HCT116 (cell line): ENCODE measurements around the gene PTPRO. TPM values are rescaled to one million over a fixed set of nuclear protein-coding genes. Genes with fewer than 3 reads are reported as not detected.

ENCODE experiments used
- ATAC-seq: fragments of 200-7000 bp; cut with Tn5 transposase; 2 replicates; pipeline ENCODE4 v1.9.1; 2020; ENCODE audit warnings: mild to moderate bottlenecking, moderate library complexity
- BruUV-seq: library from RNA; stranded (reverse); fragments of 400-500 nt; replicated peaks from 2 replicates; lab custom pipeline; 2021; lab: Mats Ljungman, UMichigan
- CTCF ChIA-PET: fragments of 300-600 bp; sonication (Branson Sonifier 250); formaldehyde crosslinking; loops from one replicate; lab custom pipeline; 2021; ENCODE audit warnings: antibody characterized with exemption; lab: Charles Lee
- POLR2A ChIA-PET: fragments of 300-600, 350-600 bp; sonication (Branson Sonifier 250); formaldehyde crosslinking; loops from one replicate; lab custom pipeline; 2021; ENCODE audit warnings: antibody characterized with exemption; lab: Charles Lee
- RAD21 ChIA-PET, 2 experiments: fragments of 300-600 bp; sonication (Branson Sonifier 250); formaldehyde crosslinking; loops; one replicate each; lab custom pipeline; 2023; ENCODE audit warnings: low total read pairs in 2 of 2; ENCODE audit not compliant: uncharacterized antibody in 2 of 2, unreplicated experiment in 2 of 2, low non-redundant PET in 1 of 2; lab: Charles Lee
- DNase-seq: peaks from one replicate; pipeline ENCODE4 v3.0.0-alpha.2; 2010; ENCODE audit warnings: low read depth, low spot score
- H2AFZ ChIP-seq: fragments of 200-600 bp; shearing (Covaris generic), sonication (generic); 2 replicates; pipeline ENCODE4 v1.6.1; 2017; ENCODE audit warnings: low read depth, mixed run types, mixed read lengths, antibody characterized with exemption, low read length; ENCODE audit not compliant: poor library complexity, severe bottlenecking
- H3K27ac ChIP-seq: 2 replicates; pipeline ENCODE4 v1.5.1; 2012; ENCODE audit warnings: low read depth, low read length
- H3K27me3 ChIP-seq: fragments of 200-600 bp; sonication (generic); 2 replicates; pipeline ENCODE4 v1.6.1; 2016; ENCODE audit warnings: mixed run types, low read length, mixed read lengths; ENCODE audit not compliant: insufficient read depth
- H3K36me3 ChIP-seq, 2 experiments: fragments of 200-500 bp in 1 of 2; fragments of 200-600 bp in 1 of 2; sonication (Bioruptor generic) in 1 of 2; sonication (generic) in 1 of 2; 2 replicates each; pipeline versions ENCODE4 v1.5.1 to v1.6.1; 2014 to 2016; ENCODE audit warnings: low read length in 2 of 2, inconsistent platforms in 1 of 2, mixed read lengths in 1 of 2, mixed run types in 1 of 2; ENCODE audit not compliant: insufficient read depth in 2 of 2, control insufficient read depth in 1 of 2
- H3K4me1 ChIP-seq, 2 experiments: fragments of 200-600 bp in 1 of 2; sonication (generic) in 1 of 2; 2 replicates each; pipeline versions ENCODE4 v1.5.1 to v1.6.1; 2012 to 2017; ENCODE audit warnings: low read length in 2 of 2, inconsistent platforms in 1 of 2, mild to moderate bottlenecking in 1 of 2, mixed read lengths in 1 of 2, mixed run types in 1 of 2, moderate library complexity in 1 of 2; ENCODE audit not compliant: insufficient read depth in 2 of 2, control insufficient read depth in 1 of 2
- H3K4me2 ChIP-seq: fragments of 200-600 bp; sonication (generic); 2 replicates; pipeline ENCODE4 v1.6.1; 2017; ENCODE audit warnings: mixed run types, low read length, mixed read lengths
- H3K4me3 ChIP-seq, 2 experiments: fragments of 200-600 bp in 1 of 2; sonication (generic) in 1 of 2; replicated peaks in 1 of 2; 2 replicates each; pipeline ENCODE4 v1.5.1; 2011 to 2016; ENCODE audit warnings: low read length in 2 of 2, control low read depth in 1 of 2, low read depth in 1 of 2, mild to moderate bottlenecking in 1 of 2, mixed read lengths in 1 of 2, mixed run types in 1 of 2
- H3K79me2 ChIP-seq: fragments of 200-600 bp; sonication (generic); 2 replicates; pipeline ENCODE4 v1.6.1; 2017; ENCODE audit warnings: mild to moderate bottlenecking, mixed run types, low read length, moderate library complexity, mixed read lengths; ENCODE audit not compliant: insufficient read depth
- H3K9ac ChIP-seq: fragments of 200-600 bp; sonication (generic); 2 replicates; pipeline ENCODE4 v1.6.1; 2016; ENCODE audit warnings: low read length, mixed read lengths
- H3K9me2 ChIP-seq: fragments of 200-600 bp; sonication (generic), shearing (Covaris generic); 2 replicates; pipeline ENCODE4 v1.6.1; 2017; ENCODE audit warnings: mixed run types, mild to moderate bottlenecking, moderate library complexity; ENCODE audit not compliant: insufficient read depth
- H3K9me3 ChIP-seq, 2 experiments: fragments of 200-500 bp in 1 of 2; fragments of 200-600 bp in 1 of 2; sonication (Bioruptor generic) in 1 of 2; sonication (generic) in 1 of 2; 2 replicates each; pipeline ENCODE4 v1.6.1; 2014 to 2017; ENCODE audit warnings: low read length in 2 of 2, mixed read lengths in 2 of 2, inconsistent platforms in 1 of 2, low read depth in 1 of 2, mild to moderate bottlenecking in 1 of 2, mixed run types in 1 of 2, moderate library complexity in 1 of 2; ENCODE audit not compliant: control insufficient read depth in 1 of 2, insufficient read depth in 1 of 2
- H4K20me1 ChIP-seq: fragments of 200-600 bp; sonication (generic), shearing (Covaris generic); 2 replicates; pipeline ENCODE4 v1.6.1; 2017; ENCODE audit warnings: mixed run types, mild to moderate bottlenecking, moderate library complexity; ENCODE audit not compliant: insufficient read depth
- ATF3 ChIP-seq: IDR thresholded peaks from 2 replicates; pipeline ENCODE4 v1.6.1; 2012
- CBX3 ChIP-seq: IDR thresholded peaks from 2 replicates; pipeline ENCODE4 v1.6.1; 2012; ENCODE audit warnings: low read depth
- CEBPB ChIP-seq: IDR thresholded peaks from 2 replicates; pipeline ENCODE4 v1.6.1; 2012; ENCODE audit warnings: low read depth
- CTCF ChIP-seq, 3 experiments: fragments of 200-600 bp in 1 of 3; sonication (generic) in 1 of 3; IDR thresholded peaks in 2 of 3; conservative IDR thresholded peaks in 1 of 3; 2 replicates each; pipeline ENCODE4 v1.5.1; 2012 to 2017; ENCODE audit warnings: low read depth in 2 of 3, low read length in 2 of 3, antibody characterized with exemption in 1 of 3, borderline replicate concordance in 1 of 3, control low read depth in 1 of 3, mild to moderate bottlenecking in 1 of 3, mixed read lengths in 1 of 3, mixed run types in 1 of 3, moderate library complexity in 1 of 3; ENCODE audit not compliant: insufficient read depth in 1 of 3
- EGR1 ChIP-seq: IDR thresholded peaks from 2 replicates; pipeline ENCODE4 v1.6.1; 2012; ENCODE audit warnings: low read depth
- ELF1 ChIP-seq: IDR thresholded peaks from 2 replicates; pipeline ENCODE4 v1.6.1; 2012; ENCODE audit warnings: low read depth, borderline replicate concordance
- EZH2phosphoT487 ChIP-seq: fragments of 200-600 bp; IDR thresholded peaks from 2 replicates; pipeline ENCODE4 v1.6.1; 2018; ENCODE audit warnings: antibody characterized with exemption, borderline replicate concordance
- JUND ChIP-seq: IDR thresholded peaks from 2 replicates; pipeline ENCODE4 v1.6.1; 2012
- POLR2AphosphoS5 ChIP-seq: IDR thresholded peaks from 2 replicates; pipeline ENCODE4 v1.6.1; 2011; ENCODE audit warnings: mild to moderate bottlenecking, low read depth, low read length, moderate library complexity
- RAD21 ChIP-seq: IDR thresholded peaks from 2 replicates; pipeline ENCODE4 v1.6.1; 2012; ENCODE audit warnings: low read depth, mild to moderate bottlenecking
- REST ChIP-seq: IDR thresholded peaks from 2 replicates; pipeline ENCODE4 v1.6.1; 2012; ENCODE audit warnings: low read depth
- SIN3A ChIP-seq: IDR thresholded peaks from 2 replicates; pipeline ENCODE4 v1.6.1; 2012; ENCODE audit warnings: low read depth
- SP1 ChIP-seq: IDR thresholded peaks from 2 replicates; pipeline ENCODE4 v1.6.1; 2012; ENCODE audit warnings: low read depth
- TCF7L2 ChIP-seq: IDR thresholded peaks from 2 replicates; pipeline ENCODE4 v1.7.0; 2011; ENCODE audit warnings: borderline replicate concordance, inconsistent platforms; ENCODE audit not compliant: insufficient read depth, insufficient read length; ENCODE audit errors: extremely low read depth
- YY1 ChIP-seq: IDR thresholded peaks from 2 replicates; pipeline ENCODE4 v1.6.1; 2011; ENCODE audit warnings: low read length, low read depth, moderate library complexity, mild to moderate bottlenecking; ENCODE audit not compliant: insufficient replicate concordance; ENCODE audit errors: extremely low read depth
- ZBTB33 ChIP-seq: IDR thresholded peaks from 2 replicates; pipeline ENCODE4 v1.6.1; 2011; ENCODE audit warnings: mild to moderate bottlenecking, low read length, moderate library complexity; ENCODE audit not compliant: insufficient replicate concordance; ENCODE audit errors: extremely low read depth
- ZFX ChIP-seq: fragments of 450-650 bp; IDR thresholded peaks from 2 replicates; pipeline ENCODE4 v1.6.1; 2017
- intact Hi-C: fragments of 100-400 bp; cut with micrococcal nuclease; formaldehyde crosslinking; loops from 2 replicates; pipeline ENCODE4 v1.10.0; 2022
- total RNA-seq: library from RNA; stranded (reverse); gene quantifications from one replicate; pipeline ENCODE4 v1.2.1, GENCODE V29; 2021; ENCODE audit not compliant: unreplicated experiment

The PTPRO gene
- total RNA-seq, 1 experiment from 2014 or later: not detected

GRCh38 chr12:15603474-15604085 lies 281.3 kb downstream of the PTPRO start:
- POLR2A ChIA-PET: no interaction called here
- TF ChIP-seq YY1: no peak
- no peak for TF ChIP-seq EZH2phosphoT487
- TF ChIP-seq SIN3A: no peak
- no peak for TF ChIP-seq SP1
- TF ChIP-seq REST: no peak
- TF ChIP-seq CBX3: no peak
- no peak for TF ChIP-seq CTCF (IDR thresholded peaks at IDR 0.05 in 2 of 3, conservative IDR thresholded peaks at IDR 0.05 in 1 of 3; ENCODE audit: borderline replicate concordance in 1 of 3, insufficient read depth in 1 of 3, low read depth in 2 of 3, low read length in 2 of 3)
- TF ChIP-seq ZFX: no peak
- TF ChIP-seq RAD21: no peak
- TF ChIP-seq ZBTB33: no peak
- TF ChIP-seq ATF3: no peak
- no peak for TF ChIP-seq EGR1
- TF ChIP-seq ELF1: no peak
- no peak for TF ChIP-seq JUND
- no peak for TF ChIP-seq POLR2AphosphoS5
- no peak for TF ChIP-seq TCF7L2
- TF ChIP-seq CEBPB: no peak
- H3K9me3 ChIP-seq: no peaks in the 10 kb centered on the region
- H3K27me3 ChIP-seq: no peaks in the 10 kb centered on the region
- no peak overlapping the region for H3K4me2 ChIP-seq
- RAD21 ChIA-PET: no interaction called here
- H3K36me3 ChIP-seq: no peaks in the 10 kb centered on the region
- no peak overlapping the region for H2AFZ ChIP-seq
- DNase-seq (no peak), ATAC-seq (no peak)
- BruUV-seq: no TSS peak
- no peaks in the 10 kb centered on the region for H4K20me1 ChIP-seq
- intact Hi-C loops: no loop called here
- no peak overlapping the region for H3K9ac ChIP-seq
- no peaks in the 10 kb centered on the region for H3K79me2 ChIP-seq
- H3K27ac ChIP-seq: no peak overlapping the region
- H3K4me1 ChIP-seq: peaks cover 3 to 14% of the 10 kb centered on the region in 2 experiments; a peak in 3 of 4 replicates
- CTCF ChIA-PET: no interaction called here
- no peak overlapping the region for H3K4me3 ChIP-seq
- no peaks in the 10 kb centered on the region for H3K9me2 ChIP-seq
